ENCODE data around the gene MRPS18B.

The MRPS18B gene

GRCh38 chr6:30635834-30636233 lies 18.2 kb downstream of the MRPS18B start:
- H3K9me3 ChIP-seq = no peaks in the 10 kb centered on the region
- DNase-seq (ENCODE audit: low spot score in 2 of 2) = no peak
- H3K4me3 ChIP-seq = no peak overlapping the region
- no peaks in the 10 kb centered on the region for H3K4me1 ChIP-seq
- no peaks in the 10 kb centered on the region for H3K27me3 ChIP-seq (ENCODE audit: low read depth)
- H3K36me3 ChIP-seq (replicated peaks) = peaks cover 12% of the 10 kb centered on the region; the same call in 1 of the 2 replicates
- in situ Hi-C loops (cut with MboI; ENCODE audit: low sequenced_read_pairs) = no loop called here

GRCh38 chr6:30640481-30640880 lies 22.8 kb downstream of the MRPS18B start:
- DNase-seq (ENCODE audit: low spot score in 2 of 2) = no peak
- H3K4me3 ChIP-seq = no peak overlapping the region
- in situ Hi-C loops (cut with MboI; ENCODE audit: low sequenced_read_pairs) = no loop called here
- H3K36me3 ChIP-seq (replicated peaks) = peaks cover 21% of the 10 kb centered on the region
- H3K4me1 ChIP-seq = no peaks in the 10 kb centered on the region
- H3K9me3 ChIP-seq = no peaks in the 10 kb centered on the region
- H3K27me3 ChIP-seq (ENCODE audit: low read depth) = no peaks in the 10 kb centered on the region

- H3K36me3 ChIP-seq (replicated peaks) = peaks cover 21% of the 10 kb centered on the region
- in situ Hi-C loops (cut with MboI; ENCODE audit: low sequenced_read_pairs) = no loop called here
- H3K4me1 ChIP-seq = peaks cover under 1% of the 10 kb centered on the region
- no peaks in the 10 kb centered on the region for H3K9me3 ChIP-seq
- H3K4me3 ChIP-seq = no peak overlapping the region
- H3K27me3 ChIP-seq (ENCODE audit: low read depth) = no peaks in the 10 kb centered on the region
- no peak for DNase-seq (ENCODE audit: low spot score in 2 of 2)
Measured at GRCh38 chr6:30641048-30641447, 23.4 kb downstream of the MRPS18B start.

- no peaks in the 10 kb centered on the region for H3K9me3 ChIP-seq
- H3K4me3 ChIP-seq = no peak overlapping the region
- H3K36me3 ChIP-seq (replicated peaks) = peaks cover 21% of the 10 kb centered on the region
- H3K4me1 ChIP-seq = peaks cover 8% of the 10 kb centered on the region
- no peak for DNase-seq (ENCODE audit: low spot score in 2 of 2)
- in situ Hi-C loops (cut with MboI; ENCODE audit: low sequenced_read_pairs) = no loop called here
- no peaks in the 10 kb centered on the region for H3K27me3 ChIP-seq (ENCODE audit: low read depth)
Measured at GRCh38 chr6:30643656-30644055, 26.0 kb downstream of the MRPS18B start.

GRCh38 chr6:30644769-30645168 lies 27.1 kb downstream of the MRPS18B start:
- in situ Hi-C loops (cut with MboI; ENCODE audit: low sequenced_read_pairs) = no loop called here
- no peaks in the 10 kb centered on the region for H3K27me3 ChIP-seq (ENCODE audit: low read depth)
- H3K4me1 ChIP-seq = peaks cover 8% of the 10 kb centered on the region
- no peak overlapping the region for H3K4me3 ChIP-seq
- no peak for DNase-seq (ENCODE audit: low spot score in 2 of 2)
- peaks cover 21% of the 10 kb centered on the region for H3K36me3 ChIP-seq (replicated peaks)
- no peaks in the 10 kb centered on the region for H3K9me3 ChIP-seq

GRCh38 chr6:30645989-30646388 lies 28.3 kb downstream of the MRPS18B start:
- no peak overlapping the region for H3K4me3 ChIP-seq
- H3K4me1 ChIP-seq = peaks cover 8% of the 10 kb centered on the region
- peaks cover 14% of the 10 kb centered on the region for H3K36me3 ChIP-seq (replicated peaks)
- no peaks in the 10 kb centered on the region for H3K27me3 ChIP-seq (ENCODE audit: low read depth)
- no peaks in the 10 kb centered on the region for H3K9me3 ChIP-seq
- in situ Hi-C loops (cut with MboI; ENCODE audit: low sequenced_read_pairs) = no loop called here
- DNase-seq (ENCODE audit: low spot score in 2 of 2) = no peak

DNA sequence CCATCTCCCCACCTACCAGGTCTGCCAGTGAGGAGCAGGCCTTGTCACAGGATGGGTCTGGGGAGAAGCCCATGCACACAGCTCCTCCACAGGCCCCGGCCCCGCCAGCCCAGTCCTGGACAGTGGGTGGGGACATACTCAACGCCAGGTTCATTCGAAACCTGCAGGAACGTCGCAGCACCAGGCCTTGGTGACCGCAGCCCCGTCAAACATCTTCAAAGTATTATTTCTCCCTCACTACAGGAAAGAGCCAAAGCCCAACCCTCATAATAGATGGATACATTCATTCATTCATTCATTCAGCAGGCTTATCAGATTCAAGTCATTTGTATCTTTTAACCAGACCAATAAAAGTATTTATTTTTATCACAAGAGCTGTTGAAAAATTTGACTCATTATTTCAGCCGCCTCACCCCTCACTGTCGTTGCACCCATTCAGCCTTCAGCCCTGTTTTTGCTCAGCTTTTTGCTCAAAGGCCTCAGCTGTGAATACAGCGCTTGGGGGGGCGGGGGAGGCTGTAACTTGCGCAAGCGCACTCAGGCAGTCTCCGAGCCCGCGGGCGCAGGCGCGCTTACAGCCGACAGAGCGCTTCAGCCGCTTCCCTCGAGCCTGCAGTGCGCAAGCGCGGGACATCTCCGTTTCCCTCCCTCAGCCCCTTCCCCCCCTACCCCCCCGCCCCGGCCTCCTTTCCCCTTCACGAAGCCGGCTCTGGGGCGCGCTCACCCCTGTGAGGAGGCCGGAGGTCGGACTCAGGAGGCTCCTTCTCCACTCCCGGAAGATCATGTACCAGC lies 29.0 kb downstream of the MRPS18B start, which contains the start of gene C6orf136:
C6orf136 (plus strand) TSS at position 684 of the 792 bp plus-strand sequence; CDS start at position 783, 99 bp downstream.
- no peaks in the 10 kb centered on the region for H3K9me3 ChIP-seq
- peak within 1 kb of the TSS; percentile 70 for H3K4me3 ChIP-seq
- in situ Hi-C loops (cut with MboI; ENCODE audit: low sequenced_read_pairs) = no loop called here
- H3K4me1 ChIP-seq = peaks cover 8% of the 10 kb centered on the region
- peaks cover 17% of the 10 kb centered on the region for H3K36me3 ChIP-seq (replicated peaks)
- no peaks in the 10 kb centered on the region for H3K27me3 ChIP-seq (ENCODE audit: low read depth)
- DNase-seq (ENCODE audit: low spot score in 2 of 2) = peak; percentile 83 to 95

DNA sequence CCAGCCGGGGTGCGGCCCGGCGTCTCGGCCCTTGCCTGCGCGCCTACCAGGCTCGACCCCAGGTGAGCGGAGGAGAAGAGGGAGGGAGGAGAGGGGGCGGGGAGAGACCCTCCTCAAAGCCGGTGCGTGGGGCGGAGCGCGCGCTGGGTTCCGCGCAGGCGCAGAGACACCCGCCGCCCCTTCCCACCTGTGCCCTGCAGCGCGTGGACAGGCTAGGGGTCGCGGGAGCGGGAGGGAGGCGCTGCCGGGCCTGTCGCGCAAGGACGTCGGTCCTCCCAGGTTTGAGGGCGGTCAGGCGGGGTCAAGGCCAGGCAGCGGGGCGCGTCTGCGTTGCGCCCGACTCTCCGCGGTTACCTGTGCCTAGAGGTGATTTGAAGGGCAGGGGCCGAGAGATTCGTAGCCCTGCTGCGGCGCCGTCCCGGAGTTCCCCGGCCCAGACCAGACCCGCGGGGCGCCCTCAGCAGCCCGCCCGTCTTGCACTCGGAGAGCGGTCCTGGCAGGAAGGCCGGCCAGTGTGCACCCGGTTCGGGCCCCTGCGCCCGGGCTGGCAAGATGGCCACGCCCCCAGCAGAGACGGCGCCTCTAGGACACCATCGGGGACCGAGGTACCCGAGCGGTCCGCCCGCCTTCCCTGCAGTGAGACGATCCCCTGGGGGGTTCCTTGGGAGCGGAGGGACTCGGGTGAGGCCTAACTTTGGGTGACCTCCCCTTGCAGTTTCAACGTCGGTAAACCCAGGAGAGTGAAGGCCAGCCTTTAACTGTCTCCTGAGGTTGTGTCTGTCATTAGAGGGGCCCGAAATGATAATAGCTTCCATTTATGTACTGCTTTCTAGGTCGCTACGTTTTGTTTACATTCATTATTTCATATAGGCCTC lies 29.8 kb downstream of the MRPS18B start:
- Histone ChIP-seq H3K36me3 (replicated peaks) (peaks cover 20% of the 10 kb centered on the region), H3K4me1 (peaks cover 8% of the 10 kb centered on the region), H3K9me3 (no peaks in the 10 kb centered on the region), H3K4me3 (peak overlapping the region; percentile 70), H3K27me3 (ENCODE audit: low read depth) (no peaks in the 10 kb centered on the region)
- peak; percentile 60 to 89 for DNase-seq (ENCODE audit: low spot score in 2 of 2)
- in situ Hi-C loops (cut with MboI; ENCODE audit: low sequenced_read_pairs) = no loop called here

GRCh38 chr6:30651143-30651542 lies 33.5 kb downstream of the MRPS18B start:
- Histone ChIP-seq H3K36me3 (replicated peaks) (peaks cover 51% of the 10 kb centered on the region), H3K27me3 (ENCODE audit: low read depth) (no peaks in the 10 kb centered on the region), H3K4me1 (peaks cover 6% of the 10 kb centered on the region), H3K9me3 (no peaks in the 10 kb centered on the region), H3K4me3 (no peak overlapping the region)
- DNase-seq (ENCODE audit: low spot score in 2 of 2) = no peak
- in situ Hi-C loops (cut with MboI; ENCODE audit: low sequenced_read_pairs) = no loop called here

GRCh38 chr6:30654798-30655742 lies 37.4 kb downstream of the MRPS18B start:
- Histone ChIP-seq H3K27me3 (ENCODE audit: low read depth) (no peaks in the 10 kb centered on the region), H3K4me1 (no peaks in the 10 kb centered on the region), H3K4me3 (no peak overlapping the region), H3K9me3 (no peaks in the 10 kb centered on the region), H3K36me3 (replicated peaks) (peaks cover 86% of the 10 kb centered on the region)
- no peak for DNase-seq (ENCODE audit: low spot score in 2 of 2)
- in situ Hi-C loops (cut with MboI; ENCODE audit: low sequenced_read_pairs) = no loop called here

GRCh38 chr6:30655743-30656094 lies 38.1 kb downstream of the MRPS18B start:
- peaks cover 91% of the 10 kb centered on the region for H3K36me3 ChIP-seq (replicated peaks)
- no peaks in the 10 kb centered on the region for H3K27me3 ChIP-seq (ENCODE audit: low read depth)
- H3K4me1 ChIP-seq = no peaks in the 10 kb centered on the region
- H3K4me3 ChIP-seq = no peak overlapping the region
- in situ Hi-C loops (cut with MboI; ENCODE audit: low sequenced_read_pairs) = no loop called here
- H3K9me3 ChIP-seq = no peaks in the 10 kb centered on the region
- DNase-seq (ENCODE audit: low spot score in 2 of 2) = no peak

GRCh38 chr6:30656513-30656912 lies 38.9 kb downstream of the MRPS18B start:
- H3K4me1 ChIP-seq = no peaks in the 10 kb centered on the region
- H3K4me3 ChIP-seq = no peak overlapping the region
- H3K36me3 ChIP-seq (replicated peaks) = peaks cover 88% of the 10 kb centered on the region
- in situ Hi-C loops (cut with MboI; ENCODE audit: low sequenced_read_pairs) = no loop called here
- H3K9me3 ChIP-seq = no peaks in the 10 kb centered on the region
- DNase-seq (ENCODE audit: low spot score in 2 of 2) = no peak
- no peaks in the 10 kb centered on the region for H3K27me3 ChIP-seq (ENCODE audit: low read depth)

GRCh38 chr6:30657454-30657853 lies 39.8 kb downstream of the MRPS18B start:
- DNase-seq (ENCODE audit: low spot score in 2 of 2) = no peak
- in situ Hi-C loops (cut with MboI; ENCODE audit: low sequenced_read_pairs) = no loop called here
- no peaks in the 10 kb centered on the region for H3K4me1 ChIP-seq
- H3K36me3 ChIP-seq (replicated peaks) = peaks cover 88% of the 10 kb centered on the region
- no peaks in the 10 kb centered on the region for H3K27me3 ChIP-seq (ENCODE audit: low read depth)
- no peaks in the 10 kb centered on the region for H3K9me3 ChIP-seq
- H3K4me3 ChIP-seq = no peak overlapping the region
